RWPE2 (cell line): Measurements from ENCODE around the gene GPER1.

Experiments used
- ATAC-seq: fragments of 200-7000 bp; cut with Tn5 transposase; 3 replicates; pipeline ENCODE4 v1.9.1; 2021; ENCODE audit warnings: low read depth
- DNase-seq: peaks from one replicate; pipeline ENCODE4 v3.0.0-alpha.2; 2020; ENCODE audit warnings: low spot score
- H3K27ac ChIP-seq: fragments of 450-650 bp; 2 replicates; pipeline ENCODE4 v1.5.1; 2017; ENCODE audit warnings: mild to moderate bottlenecking; ENCODE audit not compliant: poor library complexity, severe bottlenecking
- H3K27me3 ChIP-seq: fragments of 250-450 bp; sonication (Bioruptor Pico); 2 replicates; pipeline ENCODE4 v1.5.1; 2021; ENCODE audit warnings: mild to moderate bottlenecking, moderate library complexity; ENCODE audit not compliant: insufficient read depth, poor library complexity, severe bottlenecking
- H3K36me3 ChIP-seq: fragments of 250-450 bp; sonication (Bioruptor Pico); 2 replicates; pipeline ENCODE4 v1.5.1; 2020; ENCODE audit warnings: low read depth, mild to moderate bottlenecking, moderate library complexity
- H3K4me1 ChIP-seq: fragments of 250-450 bp; sonication (Bioruptor Pico); 2 replicates; pipeline ENCODE4 v1.5.1; 2021; ENCODE audit warnings: mild to moderate bottlenecking, moderate library complexity; ENCODE audit not compliant: insufficient read depth, poor library complexity, severe bottlenecking
- H3K4me3 ChIP-seq: fragments of 250-450 bp; sonication (Bioruptor Pico); 2 replicates; pipeline ENCODE4 v1.5.1; 2021; ENCODE audit warnings: mild to moderate bottlenecking, moderate library complexity; ENCODE audit not compliant: severe bottlenecking
- H3K9me3 ChIP-seq: fragments of 250-450 bp; sonication (Bioruptor Pico); 2 replicates; pipeline ENCODE4 v1.5.1; 2021; ENCODE audit warnings: mild to moderate bottlenecking, moderate library complexity; ENCODE audit not compliant: severe bottlenecking
- CTCF ChIP-seq: fragments of 450-650 bp; IDR thresholded peaks from one replicate; pipeline ENCODE4 v1.5.1; 2017; ENCODE audit warnings: mild to moderate bottlenecking, moderate library complexity; ENCODE audit not compliant: poor library complexity, severe bottlenecking

GPER1 gene

GRCh38 chr7:1130021-1130990 is 42.4 kb downstream of the GPER1 start:
- no peak for DNase-seq
- ATAC-seq, result no peak
- H3K27me3 ChIP-seq, result no peaks in the 10 kb centered on the region
- TF ChIP-seq CTCF, result no peak
- no peak overlapping the region for H3K4me3 ChIP-seq
- peaks cover under 1% of the 10 kb centered on the region for H3K9me3 ChIP-seq
- H3K36me3 ChIP-seq, result peaks cover 14% of the 10 kb centered on the region
- H3K4me1 ChIP-seq, result no peaks in the 10 kb centered on the region
- no peak overlapping the region for H3K27ac ChIP-seq

GRCh38 chr7:1131471-1132265 is 43.8 kb downstream of the GPER1 start:
- DNase-seq, result no peak
- TF ChIP-seq CTCF, result no peak
- no peaks in the 10 kb centered on the region for H3K4me1 ChIP-seq
- no peak overlapping the region for H3K27ac ChIP-seq
- H3K9me3 ChIP-seq, result peaks cover 1% of the 10 kb centered on the region
- no peaks in the 10 kb centered on the region for H3K27me3 ChIP-seq
- peaks cover 5% of the 10 kb centered on the region; the same call in 1 of the 2 replicates for H3K36me3 ChIP-seq
- H3K4me3 ChIP-seq, result no peak overlapping the region
- ATAC-seq, result no peak

- no peak for TF ChIP-seq CTCF
- Histone ChIP-seq H3K36me3 (no peaks in the 10 kb centered on the region), H3K27me3 (no peaks in the 10 kb centered on the region), H3K4me1 (peaks cover 2% of the 10 kb centered on the region), H3K27ac (no peak overlapping the region), H3K9me3 (peaks cover 1% of the 10 kb centered on the region), H3K4me3 (no peak overlapping the region)
- no peak for DNase-seq
- ATAC-seq, result no peak
Measured at GRCh38 chr7:1134951-1135350, 47.0 kb downstream of the GPER1 start.

- TF ChIP-seq CTCF, result no peak
- peak overlapping the region; percentile 78 for H3K4me3 ChIP-seq
- H3K27ac ChIP-seq, result peak overlapping the region; percentile 25
- H3K27me3 ChIP-seq, result no peaks in the 10 kb centered on the region
- DNase-seq (no peak), ATAC-seq (no peak)
- H3K4me1 ChIP-seq, result peaks cover 2% of the 10 kb centered on the region
- H3K9me3 ChIP-seq, result peaks cover 1% of the 10 kb centered on the region
- H3K36me3 ChIP-seq, result no peaks in the 10 kb centered on the region
Measured at GRCh38 chr7:1136841-1137516, 49.1 kb downstream of the GPER1 start.
